ENCODE data around the gene GTF3C1.

Gene GTF3C1

GRCh38 chr16:27539636-27540035 lies 10.1 kb downstream of the GTF3C1 start:
- Histone ChIP-seq H3K4me2 (ENCODE audit: low read depth, low read length) (no peak overlapping the region), H3K36me3 (replicated peaks; ENCODE audit: insufficient read depth, low read length) (no peaks in the 10 kb centered on the region; the same call in 1 of the 2 replicates), H3K27ac (ENCODE audit: low read length) (no peak overlapping the region), H3K27me3 (replicated peaks; ENCODE audit: insufficient read depth, low read length) (no peaks in the 10 kb centered on the region), H3K4me3 (ENCODE audit: low read length) (no peak overlapping the region), H2AFZ (ENCODE audit: low read length) (no peak overlapping the region), H3K9ac (ENCODE audit: low read length) (no peak overlapping the region), H3F3A (ENCODE audit: insufficient read depth, low read length) (no peaks in the 10 kb centered on the region), H3K4me1 (ENCODE audit: low read length) (no peaks in the 10 kb centered on the region), H3K79me2 (ENCODE audit: low read length) (no peaks in the 10 kb centered on the region), H3K9me2 (replicated peaks; ENCODE audit: insufficient read depth, low read length) (no peaks in the 10 kb centered on the region), H3K9me3 (replicated peaks; ENCODE audit: insufficient read depth, low read length) (no peaks in the 10 kb centered on the region), H4K20me1 (ENCODE audit: insufficient read depth, low read length) (no peaks in the 10 kb centered on the region)
- TF ChIP-seq EZH2 (optimal IDR thresholded peaks at IDR 0.05; ENCODE audit: low read depth, low read length), result no peak
- no peak for TF ChIP-seq EZH2phosphoT487 (IDR thresholded peaks at IDR 0.05; ENCODE audit: low read length)
- TF ChIP-seq CTCF (IDR thresholded peaks at IDR 0.05; ENCODE audit: low read length), result no peak
- no peak for DNase-seq

- H3K9me3 ChIP-seq (replicated peaks; ENCODE audit: insufficient read depth, low read length), result no peaks in the 10 kb centered on the region
- no peaks in the 10 kb centered on the region for H3K79me2 ChIP-seq (ENCODE audit: low read length)
- H3K4me2 ChIP-seq (ENCODE audit: low read depth, low read length), result no peak overlapping the region
- TF ChIP-seq CTCF (IDR thresholded peaks at IDR 0.05; ENCODE audit: low read length) (no peak), EZH2phosphoT487 (IDR thresholded peaks at IDR 0.05; ENCODE audit: low read length) (no peak), EZH2 (optimal IDR thresholded peaks at IDR 0.05; ENCODE audit: low read depth, low read length) (no peak)
- no peaks in the 10 kb centered on the region for H3K27me3 ChIP-seq (replicated peaks; ENCODE audit: insufficient read depth, low read length)
- H2AFZ ChIP-seq (ENCODE audit: low read length), result no peak overlapping the region
- no peak overlapping the region for H3K4me3 ChIP-seq (ENCODE audit: low read length)
- H3K9me2 ChIP-seq (replicated peaks; ENCODE audit: insufficient read depth, low read length), result no peaks in the 10 kb centered on the region
- H3F3A ChIP-seq (ENCODE audit: insufficient read depth, low read length), result no peaks in the 10 kb centered on the region
- H3K27ac ChIP-seq (ENCODE audit: low read length), result no peak overlapping the region
- DNase-seq, result no peak
- H3K36me3 ChIP-seq (replicated peaks; ENCODE audit: insufficient read depth, low read length), result no peaks in the 10 kb centered on the region; the same call in 1 of the 2 replicates
- H4K20me1 ChIP-seq (ENCODE audit: insufficient read depth, low read length), result no peaks in the 10 kb centered on the region
- no peak overlapping the region for H3K9ac ChIP-seq (ENCODE audit: low read length)
- H3K4me1 ChIP-seq (ENCODE audit: low read length), result no peaks in the 10 kb centered on the region
Measured at GRCh38 chr16:27539120-27539519, 10.6 kb downstream of the GTF3C1 start.

GRCh38 chr16:27538528-27538927 lies 11.2 kb downstream of the GTF3C1 start:
- Histone ChIP-seq H3K4me3 (ENCODE audit: low read length) (no peak overlapping the region), H3K79me2 (ENCODE audit: low read length) (no peaks in the 10 kb centered on the region), H3K4me2 (ENCODE audit: low read depth, low read length) (no peak overlapping the region), H3K36me3 (replicated peaks; ENCODE audit: insufficient read depth, low read length) (no peaks in the 10 kb centered on the region; the same call in 1 of the 2 replicates), H2AFZ (ENCODE audit: low read length) (no peak overlapping the region), H3K27me3 (replicated peaks; ENCODE audit: insufficient read depth, low read length) (no peaks in the 10 kb centered on the region), H3F3A (ENCODE audit: insufficient read depth, low read length) (no peaks in the 10 kb centered on the region), H4K20me1 (ENCODE audit: insufficient read depth, low read length) (no peaks in the 10 kb centered on the region), H3K9ac (ENCODE audit: low read length) (no peak overlapping the region), H3K4me1 (ENCODE audit: low read length) (no peaks in the 10 kb centered on the region), H3K9me3 (replicated peaks; ENCODE audit: insufficient read depth, low read length) (no peaks in the 10 kb centered on the region), H3K9me2 (replicated peaks; ENCODE audit: insufficient read depth, low read length) (no peaks in the 10 kb centered on the region), H3K27ac (ENCODE audit: low read length) (no peak overlapping the region)
- DNase-seq, result no peak
- TF ChIP-seq CTCF (IDR thresholded peaks at IDR 0.05; ENCODE audit: low read length) (no peak), EZH2 (optimal IDR thresholded peaks at IDR 0.05; ENCODE audit: low read depth, low read length) (no peak), EZH2phosphoT487 (IDR thresholded peaks at IDR 0.05; ENCODE audit: low read length) (no peak)

Data from MM.1S (cell line).